ENCODE results near the gene KCNIP1. TPM values are rescaled to one million over a fixed set of nuclear protein-coding genes. Genes with fewer than 3 reads are reported as not detected.

The KCNIP1 gene
- polyA plus RNA-seq, 1 donor: 2.8 TPM

Other genes with a start within 250 kb of the KCNIP1 start
- 15.6 TPM for gene LCP2, start 206.2 kb upstream of the KCNIP1 start, polyA plus RNA-seq
- gene KCNMB1, start 114.7 kb upstream of the KCNIP1 start, polyA plus RNA-seq: 6.5 TPM